ENCODE data around the gene NOS1AP.

- TF ChIP-seq CTCF (IDR thresholded peaks at IDR 0.05) (no peak), POLR2AphosphoS5 (IDR thresholded peaks at IDR 0.05) (no peak), POLR2A (IDR thresholded peaks at IDR 0.05; ENCODE audit: low read depth) (no peak)
These were observed 319.7 kb downstream of the NOS1AP start for GRCh38 chr1:162389021-162389818.

All from esophagus muscularis mucosa (tissue), 3 donors.